CD14-positive monocyte (primary cell): ENCODE measurements around the gene PDIA6. TPM values are rescaled to one million over a fixed set of nuclear protein-coding genes. Genes with fewer than 3 reads are reported as not detected.

Experiments used
- DNase-seq, 3 donors: peaks; one replicate each; pipeline ENCODE4 v3.0.0-alpha.2; 2011 to 2022
- H2AFZ ChIP-seq: 2 replicates; pipeline ENCODE4 v1.6.0; 2012; ENCODE audit warnings: mild to moderate bottlenecking, low read depth, low read length, inconsistent platforms; ENCODE audit not compliant: insufficient read depth, poor library complexity, severe bottlenecking
- H3K27ac ChIP-seq, 2 donors: 1 replicate in 1 of 2; 2 replicates in 1 of 2; pipeline ENCODE4 v1.5.1; 2012 to 2013; ENCODE audit warnings: low read length in 2 of 2, control low read depth in 1 of 2, inconsistent platforms in 1 of 2, low read depth in 1 of 2, mild to moderate bottlenecking in 1 of 2
- H3K27me3 ChIP-seq, 2 donors: one replicate each; pipeline versions ENCODE4 v1.6.0 to v1.6.1; 2011 to 2013; ENCODE audit warnings: low read length in 2 of 2; ENCODE audit not compliant: control insufficient read depth in 2 of 2, insufficient read depth in 2 of 2
- H3K36me3 ChIP-seq, 2 donors: replicated peaks in 1 of 2; 1 replicate in 1 of 2; 2 replicates in 1 of 2; pipeline versions ENCODE4 v1.5.1 to v1.6.1; 2012 to 2013; ENCODE audit warnings: low read length in 2 of 2, control low read depth in 1 of 2, inconsistent platforms in 1 of 2, mild to moderate bottlenecking in 1 of 2; ENCODE audit not compliant: insufficient read depth in 2 of 2, control insufficient read depth in 1 of 2
- H3K4me1 ChIP-seq, 2 donors: 1 replicate in 1 of 2; 2 replicates in 1 of 2; pipeline versions ENCODE4 v1.5.1 to v1.6.1; 2012 to 2013; ENCODE audit warnings: low read length in 2 of 2, control low read depth in 1 of 2, inconsistent platforms in 1 of 2, mild to moderate bottlenecking in 1 of 2, moderate library complexity in 1 of 2; ENCODE audit not compliant: insufficient read depth in 2 of 2, control insufficient read depth in 1 of 2
- H3K4me2 ChIP-seq: replicated peaks from 2 replicates; pipeline ENCODE3; 2012; ENCODE audit warnings: low read length, moderate library complexity, mild to moderate bottlenecking; ENCODE audit not compliant: poor library complexity, severe bottlenecking; ENCODE audit errors: extremely low read depth
- H3K4me3 ChIP-seq, 3 experiments: fragments of 200-600 bp in 1 of 3; sonication (generic) in 1 of 3; replicated peaks in 1 of 3; 1 replicate in 2 of 3; 2 replicates in 1 of 3; pipeline ENCODE4 v1.5.1; 2011 to 2013; ENCODE audit warnings: low read length in 3 of 3, mild to moderate bottlenecking in 3 of 3, control low read depth in 2 of 3, low read depth in 2 of 3, inconsistent platforms in 1 of 3, moderate library complexity in 1 of 3
- H3K79me2 ChIP-seq: 2 replicates; pipeline ENCODE4 v1.6.0; 2012; ENCODE audit warnings: mild to moderate bottlenecking, control low read depth, inconsistent platforms, low read length, moderate library complexity; ENCODE audit not compliant: insufficient read depth
- H3K9ac ChIP-seq: 2 replicates; pipeline ENCODE4 v1.6.0; 2017; ENCODE audit warnings: low read length, mild to moderate bottlenecking; ENCODE audit not compliant: insufficient read depth, poor library complexity, severe bottlenecking
- H3K9me3 ChIP-seq, 2 donors: replicated peaks in 1 of 2; 1 replicate in 1 of 2; 2 replicates in 1 of 2; pipeline versions ENCODE4 v1.5.1 to v1.6.1; 2012 to 2013; ENCODE audit warnings: low read length in 2 of 2, control low read depth in 1 of 2; ENCODE audit not compliant: control insufficient read depth in 1 of 2, insufficient read depth in 1 of 2
- H4K20me1 ChIP-seq: 2 replicates; pipeline ENCODE4 v1.6.0; 2012; ENCODE audit warnings: mild to moderate bottlenecking, low read length, control low read depth, moderate library complexity; ENCODE audit not compliant: insufficient read depth
- H3K27ac Mint-ChIP-seq, 7 donors: one replicate each; pipeline ENCODE4 v1.8.0; 2020; ENCODE audit warnings: mild to moderate bottlenecking in 7 of 7, mixed read lengths in 7 of 7, moderate library complexity in 6 of 7, inconsistent platforms in 2 of 7
- H3K27me3 Mint-ChIP-seq, 3 donors: one replicate each; pipeline ENCODE4 v1.8.0; 2021 to 2022; ENCODE audit warnings: low read depth in 3 of 3, mild to moderate bottlenecking in 3 of 3, mixed read lengths in 3 of 3, moderate library complexity in 3 of 3, inconsistent platforms in 1 of 3
- H3K36me3 Mint-ChIP-seq, 2 donors: one replicate each; pipeline ENCODE4 v1.8.0; 2020; ENCODE audit warnings: mixed read lengths in 2 of 2, inconsistent platforms in 1 of 2, mild to moderate bottlenecking in 1 of 2
- H3K4me1 Mint-ChIP-seq: one replicate; pipeline ENCODE4 v1.8.0; 2020; ENCODE audit warnings: mild to moderate bottlenecking, mixed read lengths
- H3K4me3 Mint-ChIP-seq, 2 donors: one replicate each; pipeline ENCODE4 v1.8.0; 2020; ENCODE audit warnings: mild to moderate bottlenecking in 2 of 2, mixed read lengths in 2 of 2, moderate library complexity in 1 of 2
- H3K9me3 Mint-ChIP-seq, 7 donors: one replicate each; pipeline ENCODE4 v1.8.0; 2020 to 2022; ENCODE audit warnings: mixed read lengths in 7 of 7, mild to moderate bottlenecking in 6 of 7, moderate library complexity in 6 of 7, inconsistent platforms in 2 of 7
- CTCF ChIP-seq: fragments of 200-600 bp; IDR thresholded peaks from one replicate; pipeline ENCODE4 v1.8.0; 2022; ENCODE audit warnings: antibody characterized with exemption, mild to moderate bottlenecking
- WGBS: methylation state at CpG from one replicate; pipeline ENCODE4 v1.1.5; 2013; ENCODE audit warnings: missing lambda C conversion rate; ENCODE audit not compliant: insufficient coverage; 5-methylcytosine and 5-hydroxymethylcytosine counted together
- intact Hi-C, 2 donors: fragments of 100-400 bp; cut with micrococcal nuclease; formaldehyde crosslinking; loops; one replicate each; pipeline versions ENCODE4 v1.15.0 to v1.15.1; 2023
- polyA plus RNA-seq, 3 donors: library from polyadenylated mRNA; depleted of rRNA in 1 of 3; unstranded in 2 of 3; stranded (reverse) in 1 of 3; fragments of 300-500 nt in 2 of 3; fragments of >200 nt in 1 of 3; fragmentation: Illumina TruSeq in 2 of 3; gene quantifications; 1 replicate in 2 of 3; 2 replicates in 1 of 3; pipeline ENCODE4 v1.2.3, GENCODE V29; 2012 to 2021

The PDIA6 gene
- polyA plus RNA-seq, 3 donors, result 49.8 to 187 (median 166) TPM

GRCh38 chr2:10760794-10761504 lies 51.6 kb downstream of the PDIA6 start:
- no peaks in the 10 kb centered on the region for H3K27me3 ChIP-seq
- H3K4me2 ChIP-seq, result no peak overlapping the region
- no peaks in the 10 kb centered on the region for H4K20me1 ChIP-seq
- H3K36me3 ChIP-seq, result no peaks in the 10 kb centered on the region
- intact Hi-C loops, result no loop called here
- 89% methylated on average over 11 of the region's 13 CpGs for WGBS
- no peaks in the 10 kb centered on the region for H3K9me3 ChIP-seq
- no peak overlapping the region for H3K4me3 ChIP-seq
- Mint-ChIP-seq H3K27me3 (peaks cover 1 to 3% (median 2%) of the 10 kb centered on the region in 3 donors), H3K9me3 (peaks cover 0 to 1% (median 0%) of the 10 kb centered on the region in 7 donors), H3K4me1 (no peaks in the 10 kb centered on the region), H3K36me3 (no peaks in the 10 kb centered on the region), H3K4me3 (no peak overlapping the region), H3K27ac (no peak overlapping the region)
- H3K27ac ChIP-seq, result no peak overlapping the region
- no peak for DNase-seq
- no peak overlapping the region for H3K9ac ChIP-seq
- no peaks in the 10 kb centered on the region for H3K4me1 ChIP-seq
- H2AFZ ChIP-seq, result no peak overlapping the region
- TF ChIP-seq CTCF, result no peak
- no peaks in the 10 kb centered on the region for H3K79me2 ChIP-seq

GRCh38 chr2:10759151-10759714 lies 53.4 kb downstream of the PDIA6 start:
- no peak overlapping the region for H3K4me3 Mint-ChIP-seq
- Histone ChIP-seq H3K4me1 (no peaks in the 10 kb centered on the region), H3K27ac (no peak overlapping the region), H3K4me2 (no peak overlapping the region), H3K9ac (no peak overlapping the region), H3K79me2 (no peaks in the 10 kb centered on the region), H4K20me1 (no peaks in the 10 kb centered on the region), H3K9me3 (no peaks in the 10 kb centered on the region), H3K27me3 (no peaks in the 10 kb centered on the region), H3K36me3 (no peaks in the 10 kb centered on the region), H2AFZ (no peak overlapping the region), H3K4me3 (no peak overlapping the region)
- H3K4me1 Mint-ChIP-seq, result no peaks in the 10 kb centered on the region
- WGBS, result 97% methylated on average over 11 of the region's 11 CpGs
- H3K27ac Mint-ChIP-seq, result no peak overlapping the region
- H3K36me3 Mint-ChIP-seq, result no peaks in the 10 kb centered on the region
- peaks cover 3 to 7% (median 4%) of the 10 kb centered on the region in 3 donors for H3K27me3 Mint-ChIP-seq
- no peak for TF ChIP-seq CTCF
- intact Hi-C loops, result no loop called here
- H3K9me3 Mint-ChIP-seq, result peaks cover 0 to 1% (median 0%) of the 10 kb centered on the region in 7 donors
- DNase-seq, result no peak
